ENCODE data around the gene PDLIM5.

The PDLIM5 gene

DNA sequence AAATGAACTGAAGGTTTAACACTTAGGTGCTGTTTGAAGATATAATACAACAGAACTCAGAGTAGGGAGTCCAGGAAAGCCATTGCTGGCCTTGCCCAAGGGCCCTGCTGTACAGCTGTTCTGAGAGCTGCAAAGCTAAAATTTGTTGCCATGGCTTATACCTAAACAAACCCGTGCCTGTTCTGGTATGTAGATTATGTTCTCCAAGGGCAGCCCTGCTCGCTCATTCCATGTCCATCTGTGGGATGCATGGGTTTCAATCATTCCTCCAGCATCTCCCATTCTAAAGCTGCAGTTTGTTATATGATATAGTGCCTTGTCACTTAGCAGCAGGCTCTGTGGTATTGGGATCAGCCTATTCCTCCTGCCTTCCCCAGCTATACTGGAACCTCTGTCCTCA is 225.2 kb downstream of the PDLIM5 start:
- DNase-seq (ENCODE audit: insufficient read length, low spot score) (no peak), FAIRE-seq (no peak)

DNA sequence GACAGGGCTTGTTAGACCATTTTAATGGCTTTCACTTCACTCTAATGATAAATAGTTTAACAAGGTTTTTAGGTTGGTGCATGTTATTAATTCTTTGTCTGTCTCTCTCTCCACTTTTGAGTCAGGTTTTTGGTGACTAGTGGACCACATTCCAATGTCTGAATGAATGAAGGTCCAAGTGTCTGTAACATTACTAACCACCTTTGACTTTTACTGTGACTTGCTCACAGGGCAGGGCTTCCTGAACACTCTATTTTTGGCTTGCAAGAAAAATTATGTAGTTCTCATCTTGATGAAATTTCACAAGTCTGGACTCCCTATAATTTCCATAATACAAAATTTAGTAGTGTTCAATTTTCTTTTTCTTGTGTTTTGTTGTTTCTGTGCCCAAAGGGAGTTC is 227.2 kb downstream of the PDLIM5 start:
- DNase-seq (ENCODE audit: insufficient read length, low spot score) (no peak), FAIRE-seq (no peak)

DNA sequence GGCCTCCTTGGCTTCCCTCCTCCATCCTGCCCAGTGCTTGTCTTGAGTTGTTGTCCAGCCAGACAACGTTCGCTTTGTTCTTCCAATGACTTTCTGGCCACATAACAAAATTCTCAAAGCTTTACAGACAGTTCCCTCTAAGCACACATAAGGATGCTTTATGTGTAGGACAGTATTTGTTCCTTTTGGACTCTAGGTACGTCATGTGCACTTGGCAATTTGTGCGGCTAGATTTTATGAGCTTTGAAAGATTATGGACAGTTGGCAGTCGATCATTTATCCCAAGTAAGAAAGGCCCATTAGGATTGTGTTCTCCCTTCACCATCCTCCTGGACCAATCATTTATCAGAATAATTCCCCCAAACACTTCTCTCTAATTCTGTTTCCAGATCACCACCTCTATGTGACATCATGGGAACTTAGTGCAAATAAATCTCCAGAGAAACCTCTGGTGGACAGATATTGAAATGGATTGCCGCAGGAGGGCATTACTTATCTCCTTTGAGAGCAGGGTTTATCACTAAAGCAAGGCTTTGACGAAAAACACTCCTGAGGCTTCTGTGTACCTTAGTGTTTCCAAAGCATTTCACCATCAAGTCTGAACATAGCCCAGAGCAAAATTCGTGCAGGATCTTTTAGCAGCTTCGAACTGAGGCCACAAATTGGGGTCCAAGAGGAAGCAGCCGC is 228.6 kb downstream of the PDLIM5 start:
- no peak for DNase-seq (ENCODE audit: insufficient read length, low spot score)
- FAIRE-seq = no peak

DNA sequence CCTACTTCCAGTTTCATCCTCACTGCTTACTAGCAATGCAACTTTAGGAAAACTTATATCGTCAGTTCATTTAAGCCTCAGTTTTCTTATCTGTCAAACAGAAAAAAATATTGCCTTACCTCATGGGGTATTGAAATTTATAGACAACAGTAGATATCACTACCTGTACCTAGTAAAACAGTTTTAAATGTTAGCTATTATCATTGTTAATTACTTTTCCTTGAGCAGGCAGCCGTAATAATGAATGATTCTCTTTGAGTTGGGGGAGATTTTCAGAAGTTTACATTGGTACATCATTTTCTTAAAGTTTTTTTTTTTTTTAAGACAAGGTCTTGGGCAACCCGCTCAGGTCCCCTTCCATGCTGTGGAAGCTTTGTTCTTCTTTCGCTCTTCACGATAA is 234.3 kb downstream of the PDLIM5 start:
- FAIRE-seq (no peak), DNase-seq (ENCODE audit: insufficient read length, low spot score) (no peak)

DNA sequence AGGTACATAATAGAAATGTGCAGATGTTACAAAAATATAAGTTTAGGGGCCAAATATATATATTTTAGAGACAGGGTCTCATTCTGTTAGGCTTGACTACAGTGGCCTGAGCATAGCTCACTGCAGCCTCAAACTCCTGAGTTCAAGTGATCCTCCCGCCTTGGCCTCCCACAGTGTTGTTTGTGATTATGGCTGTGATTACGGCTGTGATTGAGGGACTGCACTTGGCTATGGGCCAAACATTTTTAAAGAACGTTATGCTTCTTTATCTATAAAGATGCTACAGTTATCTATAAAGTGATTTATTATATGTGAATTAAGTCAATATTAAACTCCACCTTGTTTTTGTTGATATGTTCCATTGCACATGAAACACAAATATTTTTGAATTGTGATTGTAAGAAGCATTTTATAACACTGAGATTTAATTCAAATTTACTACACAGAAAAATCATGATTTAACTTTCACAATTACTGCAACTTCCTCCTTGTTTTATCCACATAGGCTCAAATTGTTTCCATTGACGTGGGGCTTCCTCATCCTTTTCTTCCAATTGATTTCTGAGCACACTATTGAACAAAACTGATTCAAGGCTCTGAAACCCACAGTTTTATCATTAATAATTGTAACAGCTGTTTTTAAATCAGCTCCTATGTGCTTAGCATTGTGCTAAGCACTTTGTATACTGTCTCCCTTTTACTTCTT is 237.6 kb downstream of the PDLIM5 start:
- FAIRE-seq (no peak), DNase-seq (ENCODE audit: insufficient read length, low spot score) (no peak)

DNA sequence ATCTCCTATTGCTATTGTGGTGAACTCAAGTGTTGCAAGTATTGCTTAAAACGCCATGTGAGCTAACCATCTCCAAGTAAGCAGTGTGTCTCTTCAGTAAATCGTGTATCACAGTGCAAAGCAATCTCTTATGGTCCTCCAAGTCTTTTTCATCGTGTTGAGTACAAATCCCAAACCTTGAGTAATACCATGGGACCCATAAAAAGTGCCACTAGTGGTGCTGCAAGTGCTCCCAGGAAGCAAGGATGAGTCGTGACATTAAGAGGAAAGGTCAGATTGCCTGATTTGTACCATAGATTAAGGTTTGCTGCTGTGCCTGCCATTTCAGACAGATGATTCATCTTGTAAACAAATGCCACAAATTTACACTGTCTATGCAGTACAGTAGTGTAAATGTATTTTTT is 239.1 kb downstream of the PDLIM5 start:
- no peak for DNase-seq (ENCODE audit: insufficient read length, low spot score)
- FAIRE-seq = no peak

DNA sequence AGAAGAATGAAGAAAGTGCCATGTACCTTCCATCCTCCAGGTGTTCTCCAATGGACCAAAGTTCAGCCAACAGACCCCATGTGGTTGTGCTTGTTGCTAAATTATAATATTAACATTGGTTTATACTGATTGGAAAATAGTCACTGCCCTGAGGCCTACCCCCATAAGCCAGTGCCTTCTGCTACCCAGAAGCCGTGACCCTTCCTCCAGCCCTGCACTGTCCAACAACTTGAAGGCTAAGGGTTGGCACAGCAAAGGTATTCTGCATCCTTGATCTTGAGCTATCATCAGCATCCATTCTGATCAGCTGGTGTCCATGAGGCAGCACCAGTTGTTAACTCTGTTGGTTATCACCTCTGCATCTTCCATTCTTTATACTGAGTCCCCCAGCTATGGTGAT is 239.8 kb downstream of the PDLIM5 start:
- FAIRE-seq (no peak), DNase-seq (ENCODE audit: insufficient read length, low spot score) (no peak)

DNA sequence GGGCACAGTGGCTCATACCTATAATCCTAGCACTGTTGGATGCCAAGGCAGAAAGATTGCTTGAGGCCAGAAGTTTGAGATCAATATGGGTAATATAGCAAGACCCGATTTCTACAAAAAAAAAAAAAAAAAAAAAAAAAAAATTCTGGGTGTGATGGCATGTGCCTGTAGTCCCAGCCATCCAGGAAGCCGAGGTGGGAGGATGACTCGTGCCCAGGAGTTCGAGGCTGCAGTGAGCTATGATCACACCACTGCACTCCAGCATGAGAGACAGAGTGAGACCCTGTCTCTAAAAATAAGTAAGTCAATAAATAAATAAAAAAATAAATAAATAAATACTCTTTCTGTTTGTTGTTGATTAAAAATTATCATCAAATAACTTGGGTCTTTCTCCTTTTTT is 243.6 kb downstream of the PDLIM5 start:
- no peak for FAIRE-seq
- DNase-seq (ENCODE audit: insufficient read length, low spot score) = no peak

DNA sequence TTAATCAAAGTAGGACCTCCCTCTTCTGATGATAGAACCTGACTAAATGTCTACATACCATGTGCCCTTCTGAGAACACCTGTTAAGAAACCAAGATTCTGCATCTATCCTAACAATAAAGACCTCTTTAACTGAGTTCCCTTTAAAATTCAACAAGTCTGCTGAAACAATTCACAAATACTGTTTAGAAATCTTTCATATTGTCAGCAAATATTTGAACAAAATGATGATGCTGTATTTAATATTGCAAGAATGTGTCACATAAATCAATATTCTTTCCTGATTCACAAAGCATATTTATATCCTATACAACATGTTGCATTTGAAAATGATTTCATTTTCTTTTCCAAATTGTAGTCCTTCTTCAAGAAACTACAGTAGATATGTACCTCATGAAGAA is 246.4 kb downstream of the PDLIM5 start:
- FAIRE-seq = no peak

DNA sequence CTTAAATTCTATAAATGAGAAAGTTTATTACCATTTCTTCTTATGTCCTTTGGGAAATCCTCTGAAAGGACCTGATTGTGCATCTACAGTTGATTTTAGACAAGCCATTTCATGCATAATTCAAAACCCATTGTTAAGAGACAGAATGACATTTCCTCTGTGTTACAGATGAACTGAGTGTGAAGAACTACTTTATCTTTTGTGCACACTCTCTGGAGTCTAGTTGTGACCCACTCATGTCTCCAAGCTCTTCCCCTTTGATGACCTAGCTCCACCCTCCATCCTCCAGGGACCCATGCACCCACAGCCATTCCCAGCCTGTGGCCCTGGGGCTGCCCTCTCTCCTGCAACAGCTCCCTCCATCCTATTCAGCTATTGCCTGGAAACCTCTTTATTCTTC is 248.6 kb downstream of the PDLIM5 start:
- FAIRE-seq (no peak), DNase-seq (ENCODE audit: insufficient read length, low spot score) (no peak)

More for the DNA sequence above, 246.4 kb downstream of the PDLIM5 start:
- DNase-seq (ENCODE audit: insufficient read length, low spot score) = no peak

DNA sequence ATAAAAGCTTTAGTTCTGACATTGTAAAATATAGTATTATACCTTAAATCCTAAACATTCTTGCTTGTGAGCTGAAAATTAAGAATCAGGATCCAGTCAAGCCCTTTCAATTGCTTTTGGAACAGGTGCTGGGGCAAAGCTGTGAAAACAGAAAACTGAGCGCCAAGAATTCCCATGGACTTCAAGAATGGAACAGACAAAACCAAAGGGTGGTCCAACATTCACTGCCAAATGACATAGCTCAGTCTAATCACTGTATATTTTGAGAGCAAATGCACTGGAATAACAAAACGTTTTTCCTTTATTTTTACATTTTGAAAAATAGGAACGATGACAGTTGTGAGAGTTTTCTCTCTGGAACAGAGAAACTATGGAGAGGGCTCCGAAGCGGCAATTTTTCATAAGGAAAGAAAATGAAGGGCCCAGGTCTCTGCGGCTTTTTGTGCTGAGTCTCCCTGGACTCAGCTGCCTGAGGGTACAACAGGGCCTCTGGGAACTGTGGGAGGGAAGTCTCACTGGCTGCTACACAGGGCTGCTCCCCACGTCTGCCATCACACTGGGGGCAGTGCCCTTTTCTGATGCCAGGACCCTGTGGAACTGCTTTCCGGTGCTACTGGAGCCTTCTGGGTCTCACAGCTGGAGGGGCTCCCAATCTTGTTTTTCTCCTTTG is 250.0 kb downstream of the PDLIM5 start:
- no peak for DNase-seq (ENCODE audit: insufficient read length, low spot score)
- FAIRE-seq = no peak

DNA sequence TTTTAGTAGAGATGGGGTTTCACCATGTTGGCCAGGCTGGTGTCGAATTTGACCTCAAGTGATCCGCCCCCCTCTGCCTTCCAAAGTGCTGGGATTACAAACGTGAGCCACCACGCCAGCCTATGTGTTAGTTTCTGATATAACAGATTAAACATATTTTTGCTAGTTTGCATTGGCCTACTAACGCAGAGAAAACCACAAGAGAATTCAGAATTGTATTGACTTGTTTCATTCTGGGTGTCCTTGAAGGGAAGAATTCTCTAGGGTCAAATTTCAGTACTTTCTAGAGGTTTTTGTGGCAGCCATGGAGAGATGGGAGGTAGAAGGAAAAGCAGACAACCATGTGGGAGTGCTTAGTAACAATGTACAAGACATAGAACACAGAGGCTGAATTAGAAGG is 259.9 kb downstream of the PDLIM5 start:
- no peak for FAIRE-seq

DNA sequence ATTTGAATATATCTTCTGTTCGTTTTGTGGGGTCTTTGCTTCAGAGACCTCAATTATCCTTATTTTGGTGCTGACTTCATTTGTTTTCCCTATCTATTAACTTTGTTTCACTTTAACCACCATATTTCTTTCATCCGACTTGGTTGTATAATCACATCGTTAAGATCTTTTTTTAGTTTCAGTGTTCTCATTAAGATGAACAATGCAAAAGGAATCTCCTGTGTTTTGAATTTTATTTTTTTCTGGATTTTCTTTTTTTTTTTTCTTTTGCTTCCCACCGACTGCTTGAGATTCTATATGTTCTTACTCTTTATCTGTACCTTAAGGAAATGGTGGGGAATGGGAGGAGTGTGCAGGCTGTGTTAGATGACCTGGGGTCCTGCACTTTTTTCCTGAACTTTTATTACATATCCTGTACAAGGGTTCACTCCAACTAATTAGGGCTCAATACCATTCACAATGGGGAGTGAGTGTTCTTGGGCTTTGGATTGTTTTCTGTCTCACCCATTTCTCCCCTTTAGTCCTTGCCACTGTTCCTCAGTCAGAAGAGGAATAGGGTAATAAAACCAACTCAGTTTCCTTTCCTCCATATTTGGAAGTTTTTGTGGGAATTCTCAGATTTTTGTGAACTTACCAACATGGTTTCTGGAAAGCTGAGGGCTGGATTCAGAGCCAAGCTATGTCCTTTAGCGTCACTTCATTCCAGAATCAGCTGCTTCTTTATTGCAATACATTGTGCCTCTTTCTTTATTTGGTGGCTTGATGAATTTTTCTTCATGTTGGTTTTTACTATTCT is 262.8 kb downstream of the PDLIM5 start:
- no peak for FAIRE-seq
- DNase-seq (ENCODE audit: insufficient read length, low spot score) = no peak

More for the DNA sequence above, 259.9 kb downstream of the PDLIM5 start:
- no peak for DNase-seq (ENCODE audit: insufficient read length, low spot score)

DNA sequence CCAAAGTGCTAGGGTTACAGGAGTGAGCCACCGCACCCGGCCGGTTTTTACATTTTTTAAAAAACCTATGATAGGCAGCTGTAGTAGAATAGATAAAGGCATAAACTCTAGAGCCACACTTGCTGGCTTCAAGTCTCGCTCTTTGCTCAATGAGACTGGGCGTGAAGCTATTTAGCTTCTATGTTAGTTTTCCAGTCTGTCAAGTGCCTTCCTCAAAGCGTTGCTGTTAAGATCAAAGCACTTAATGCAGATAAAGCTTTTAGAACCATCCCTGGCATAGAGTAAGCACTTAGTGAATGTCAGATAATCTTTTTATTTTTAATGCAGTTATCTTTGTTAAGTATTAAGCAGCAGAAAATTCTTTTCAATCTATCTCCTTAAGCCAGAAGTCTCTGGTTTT is 264.0 kb downstream of the PDLIM5 start:
- no peak for DNase-seq (ENCODE audit: insufficient read length, low spot score)
- FAIRE-seq = no peak

All from HTR-8/SVneo (cell line).